ENCODE results near the gene IDI2. TPM values are rescaled to one million over a fixed set of nuclear protein-coding genes. Genes with fewer than 3 reads are reported as not detected.

The IDI2 gene
- total RNA-seq, 1 experiment from 2014 or later, result not detected

DNA sequence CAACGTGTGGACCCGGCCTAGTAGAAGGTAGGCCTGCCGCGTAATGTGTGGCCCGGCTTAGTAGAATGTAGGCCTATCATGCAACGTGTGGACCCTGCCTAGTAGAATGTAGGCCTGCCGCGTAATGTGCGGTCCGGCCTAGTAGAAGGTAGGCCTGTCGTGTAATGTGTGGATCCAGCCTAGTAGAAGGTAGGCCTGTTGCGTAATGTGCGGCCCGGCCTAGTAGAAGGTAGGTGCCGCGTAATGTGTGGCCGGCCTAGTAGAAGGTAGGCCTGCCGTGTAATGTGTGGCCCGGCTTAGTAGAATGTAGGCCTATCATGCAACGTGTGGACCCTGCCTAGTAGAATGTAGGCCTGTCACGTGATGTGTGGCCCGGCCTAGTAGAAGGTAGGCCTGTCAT, 49.3 kb downstream of the IDI2 start:
- intact Hi-C loops (cut with micrococcal nuclease), result no loop called here
- DNase-seq (ENCODE audit: unreplicated experiment), result no peak
- ChIA-PET CTCF (no interaction called here), POLR2A (no interaction called here)
- peaks cover 12% of the 10 kb centered on the region for H3K9me3 Mint-ChIP-seq (ENCODE audit: unreplicated experiment)
- H3K4me3 Mint-ChIP-seq (ENCODE audit: unreplicated experiment), result no peak overlapping the region
- no peaks in the 10 kb centered on the region for H3K4me1 Mint-ChIP-seq (ENCODE audit: insufficient read depth, unreplicated experiment)
- H3K27ac Mint-ChIP-seq (ENCODE audit: low read depth, unreplicated experiment), result no peak overlapping the region
- peaks cover 12% of the 10 kb centered on the region for H3K36me3 Mint-ChIP-seq (ENCODE audit: insufficient read depth, unreplicated experiment)
- TF ChIP-seq CTCF (IDR thresholded peaks at IDR 0.05; ENCODE audit: unreplicated experiment), result no peak
- no TSS peak for BruUV-seq (replicated peaks)
- H3K27me3 Mint-ChIP-seq (ENCODE audit: insufficient read depth, unreplicated experiment), result no peaks in the 10 kb centered on the region

DNA sequence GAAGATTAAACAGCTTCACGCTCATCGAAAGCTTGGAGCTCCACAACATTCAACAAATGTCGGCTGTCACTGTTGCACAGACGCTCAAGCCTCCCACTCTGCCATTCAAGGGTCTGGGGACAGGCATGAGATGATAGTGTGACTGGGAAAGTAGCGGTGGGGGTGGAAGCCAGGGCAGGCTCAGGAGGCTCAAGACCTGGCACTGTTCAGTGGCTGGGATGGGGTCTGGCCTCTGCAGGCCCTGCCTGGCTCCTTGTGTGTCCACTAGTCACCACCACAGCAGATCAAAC, 50.9 kb downstream of the IDI2 start:
- no peaks in the 10 kb centered on the region for H3K4me1 Mint-ChIP-seq (ENCODE audit: insufficient read depth, unreplicated experiment)
- peaks cover 6% of the 10 kb centered on the region for H3K27me3 Mint-ChIP-seq (ENCODE audit: insufficient read depth, unreplicated experiment)
- no peak overlapping the region for H3K4me3 Mint-ChIP-seq (ENCODE audit: unreplicated experiment)
- peaks cover 12% of the 10 kb centered on the region for H3K9me3 Mint-ChIP-seq (ENCODE audit: unreplicated experiment)
- no peak for TF ChIP-seq CTCF (IDR thresholded peaks at IDR 0.05; ENCODE audit: unreplicated experiment)
- no peak for DNase-seq (ENCODE audit: unreplicated experiment)
- intact Hi-C loops (cut with micrococcal nuclease), result no loop called here
- no TSS peak for BruUV-seq (replicated peaks)
- H3K36me3 Mint-ChIP-seq (ENCODE audit: insufficient read depth, unreplicated experiment), result peaks cover 5% of the 10 kb centered on the region
- ChIA-PET CTCF (interaction anchor here (1.0 to 1.1 kb wide), 2 partner anchors 12 to 723 kb away, joined by 3 read pairs; no protein-coding TSS in a partner anchor), POLR2A (interaction anchor here (1.4 kb wide), 1 partner anchor 12 kb away, joined by 6 read pairs; no protein-coding TSS in a partner anchor)
- no peak overlapping the region for H3K27ac Mint-ChIP-seq (ENCODE audit: low read depth, unreplicated experiment)

GRCh38 chr10:974038-974784, 51.4 kb downstream of the IDI2 start:
- H3K27ac Mint-ChIP-seq (ENCODE audit: low read depth, unreplicated experiment), result no peak overlapping the region
- no peaks in the 10 kb centered on the region for H3K4me1 Mint-ChIP-seq (ENCODE audit: insufficient read depth, unreplicated experiment)
- peaks cover 9% of the 10 kb centered on the region for H3K9me3 Mint-ChIP-seq (ENCODE audit: unreplicated experiment)
- no peak overlapping the region for H3K4me3 Mint-ChIP-seq (ENCODE audit: unreplicated experiment)
- ChIA-PET POLR2A (interaction anchor here (1.4 kb wide), 1 partner anchor 12 kb away, joined by 6 read pairs; no protein-coding TSS in a partner anchor), CTCF (interaction anchor here (1.0 to 1.1 kb wide), 2 partner anchors 12 to 722 kb away, joined by 3 read pairs; no protein-coding TSS in a partner anchor)
- H3K27me3 Mint-ChIP-seq (ENCODE audit: insufficient read depth, unreplicated experiment), result peaks cover 11% of the 10 kb centered on the region
- DNase-seq (ENCODE audit: unreplicated experiment), result no peak
- no TSS peak for BruUV-seq (replicated peaks)
- H3K36me3 Mint-ChIP-seq (ENCODE audit: insufficient read depth, unreplicated experiment), result peaks cover 3% of the 10 kb centered on the region
- no peak for TF ChIP-seq CTCF (IDR thresholded peaks at IDR 0.05; ENCODE audit: unreplicated experiment)
- intact Hi-C loops (cut with micrococcal nuclease), result no loop called here

DNA sequence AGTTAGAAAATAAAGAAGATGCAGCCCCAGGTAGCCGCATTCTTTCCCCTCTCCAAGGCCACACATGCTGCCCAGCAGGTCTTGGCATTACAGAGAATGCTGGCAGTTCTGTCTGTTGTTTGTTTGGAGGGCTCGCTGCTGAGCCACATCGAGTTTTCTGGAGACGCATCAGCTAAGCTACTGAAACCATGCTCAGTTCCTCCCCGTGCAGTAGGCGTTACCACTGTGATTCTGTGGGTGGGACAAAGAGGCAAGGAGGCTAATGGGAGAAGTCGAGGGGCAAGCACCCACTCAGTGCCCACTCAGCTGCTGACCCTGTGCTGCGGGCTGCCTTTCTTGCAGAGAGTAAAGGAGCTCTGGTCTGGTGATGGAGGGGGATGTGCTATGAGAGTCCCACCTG, 52.9 kb downstream of the IDI2 start:
- intact Hi-C loops (cut with micrococcal nuclease), result no loop called here
- H3K4me1 Mint-ChIP-seq (ENCODE audit: insufficient read depth, unreplicated experiment), result no peaks in the 10 kb centered on the region
- TF ChIP-seq CTCF (IDR thresholded peaks at IDR 0.05; ENCODE audit: unreplicated experiment), result no peak
- no peak for DNase-seq (ENCODE audit: unreplicated experiment)
- no peaks in the 10 kb centered on the region for H3K36me3 Mint-ChIP-seq (ENCODE audit: insufficient read depth, unreplicated experiment)
- H3K9me3 Mint-ChIP-seq (ENCODE audit: unreplicated experiment), result no peaks in the 10 kb centered on the region
- CTCF ChIA-PET, result interaction anchor here (0.5 kb wide), 1 partner anchor 48 kb away, joined by 4 read pairs; no protein-coding TSS in a partner anchor
- POLR2A ChIA-PET, result no interaction called here
- no TSS peak for BruUV-seq (replicated peaks)
- H3K4me3 Mint-ChIP-seq (ENCODE audit: unreplicated experiment), result no peak overlapping the region
- H3K27ac Mint-ChIP-seq (ENCODE audit: low read depth, unreplicated experiment), result no peak overlapping the region
- peaks cover 23% of the 10 kb centered on the region for H3K27me3 Mint-ChIP-seq (ENCODE audit: insufficient read depth, unreplicated experiment)

Data from MCF 10A (cell line).